ENCODE results near the gene GPRC5C. TPM values are rescaled to one million over a fixed set of nuclear protein-coding genes. Genes with fewer than 3 reads are reported as not detected.

GPRC5C gene
- total RNA-seq, 1 donor from 2014 or later = 93.3 TPM

DNA sequence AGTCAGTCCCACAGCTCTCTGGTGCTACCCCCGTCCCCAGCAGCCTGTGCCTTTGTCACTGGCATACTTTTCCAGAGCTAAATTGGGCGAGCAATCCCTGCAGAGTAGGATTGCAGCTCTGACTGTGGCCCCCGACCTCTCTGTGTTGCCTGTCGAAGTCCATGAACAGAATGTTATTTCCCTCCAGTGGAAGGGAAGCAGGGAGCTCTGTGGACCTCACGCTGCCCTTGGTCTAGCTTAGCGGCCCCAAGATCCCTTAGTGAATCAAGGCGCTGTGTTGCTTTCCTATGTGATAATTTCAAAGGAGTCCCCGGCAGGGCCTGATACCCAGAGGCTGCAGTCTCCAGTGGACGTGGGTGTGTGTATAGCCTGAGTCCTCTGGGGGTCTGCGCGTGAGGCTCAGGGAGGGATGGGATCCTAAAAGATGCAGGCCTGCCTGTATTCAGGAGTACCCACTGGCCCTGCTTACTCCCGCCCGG is 19.1 kb downstream of the GPRC5C start:
- Mint-ChIP-seq H3K27ac (ENCODE audit: unreplicated experiment) (peak overlapping the region; percentile 79), H3K36me3 (ENCODE audit: unreplicated experiment) (no peaks in the 10 kb centered on the region), H3K4me3 (ENCODE audit: unreplicated experiment) (peak overlapping the region; percentile 25), H3K27me3 (ENCODE audit: unreplicated experiment) (peaks cover 15% of the 10 kb centered on the region), H3K9me3 (ENCODE audit: unreplicated experiment) (peaks cover 14% of the 10 kb centered on the region), H3K4me1 (ENCODE audit: low read depth, unreplicated experiment) (peaks cover 35% of the 10 kb centered on the region)
- no peak for TF ChIP-seq CTCF (IDR thresholded peaks at IDR 0.05; ENCODE audit: partially characterized antibody, unreplicated experiment)
- no peak for DNase-seq

DNA sequence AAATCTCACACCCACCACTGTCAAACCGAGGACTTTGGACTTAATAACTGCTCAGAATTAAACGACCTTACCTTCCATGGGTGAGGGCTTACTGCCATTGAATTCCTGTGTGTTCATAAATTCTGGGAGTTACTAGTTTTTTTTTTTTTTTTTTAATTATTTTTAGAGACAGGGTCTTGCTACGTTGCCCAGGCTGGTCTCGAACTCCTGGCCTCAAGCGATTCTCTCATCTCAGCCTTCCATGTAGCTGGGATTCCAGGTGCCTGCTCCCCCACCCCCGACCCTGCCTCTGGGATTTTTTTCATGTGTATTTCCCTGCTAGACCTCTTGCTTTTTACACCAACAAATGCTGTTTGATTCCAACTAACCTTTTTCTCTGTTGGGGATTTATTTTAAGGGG is 19.7 kb downstream of the GPRC5C start:
- Mint-ChIP-seq H3K27ac (ENCODE audit: unreplicated experiment) (peak overlapping the region; percentile 99), H3K4me1 (ENCODE audit: low read depth, unreplicated experiment) (peaks cover 41% of the 10 kb centered on the region), H3K4me3 (ENCODE audit: unreplicated experiment) (no peak overlapping the region), H3K27me3 (ENCODE audit: unreplicated experiment) (peaks cover 15% of the 10 kb centered on the region), H3K9me3 (ENCODE audit: unreplicated experiment) (peaks cover 16% of the 10 kb centered on the region), H3K36me3 (ENCODE audit: unreplicated experiment) (no peaks in the 10 kb centered on the region)
- no peak for DNase-seq
- no peak for TF ChIP-seq CTCF (IDR thresholded peaks at IDR 0.05; ENCODE audit: partially characterized antibody, unreplicated experiment)

GRCh38 chr17:74452033-74452840 is 20.3 kb downstream of the GPRC5C start:
- H3K4me3 Mint-ChIP-seq (ENCODE audit: unreplicated experiment) = peak overlapping the region; percentile 73
- peak overlapping the region; percentile 99 for H3K27ac Mint-ChIP-seq (ENCODE audit: unreplicated experiment)
- H3K4me1 Mint-ChIP-seq (ENCODE audit: low read depth, unreplicated experiment) = peaks cover 48% of the 10 kb centered on the region
- peaks cover 16% of the 10 kb centered on the region for H3K9me3 Mint-ChIP-seq (ENCODE audit: unreplicated experiment)
- TF ChIP-seq CTCF (IDR thresholded peaks at IDR 0.05; ENCODE audit: partially characterized antibody, unreplicated experiment) = no peak
- H3K36me3 Mint-ChIP-seq (ENCODE audit: unreplicated experiment) = no peaks in the 10 kb centered on the region
- H3K27me3 Mint-ChIP-seq (ENCODE audit: unreplicated experiment) = peaks cover 19% of the 10 kb centered on the region
- peak; percentile 77 for DNase-seq

GRCh38 chr17:74452841-74453661 is 21.2 kb downstream of the GPRC5C start:
- Mint-ChIP-seq H3K9me3 (ENCODE audit: unreplicated experiment) (peaks cover 15% of the 10 kb centered on the region), H3K36me3 (ENCODE audit: unreplicated experiment) (no peaks in the 10 kb centered on the region), H3K4me3 (ENCODE audit: unreplicated experiment) (peak overlapping the region; percentile 73), H3K4me1 (ENCODE audit: low read depth, unreplicated experiment) (peaks cover 46% of the 10 kb centered on the region), H3K27ac (ENCODE audit: unreplicated experiment) (peak overlapping the region; percentile 99), H3K27me3 (ENCODE audit: unreplicated experiment) (peaks cover 19% of the 10 kb centered on the region)
- peak; percentile 36 for DNase-seq
- TF ChIP-seq CTCF (IDR thresholded peaks at IDR 0.05; ENCODE audit: partially characterized antibody, unreplicated experiment) = no peak

Measured in glutamatergic neuron (in vitro differentiated cells).